ENCODE data around the gene NKAIN2.

The NKAIN2 gene

DNA sequence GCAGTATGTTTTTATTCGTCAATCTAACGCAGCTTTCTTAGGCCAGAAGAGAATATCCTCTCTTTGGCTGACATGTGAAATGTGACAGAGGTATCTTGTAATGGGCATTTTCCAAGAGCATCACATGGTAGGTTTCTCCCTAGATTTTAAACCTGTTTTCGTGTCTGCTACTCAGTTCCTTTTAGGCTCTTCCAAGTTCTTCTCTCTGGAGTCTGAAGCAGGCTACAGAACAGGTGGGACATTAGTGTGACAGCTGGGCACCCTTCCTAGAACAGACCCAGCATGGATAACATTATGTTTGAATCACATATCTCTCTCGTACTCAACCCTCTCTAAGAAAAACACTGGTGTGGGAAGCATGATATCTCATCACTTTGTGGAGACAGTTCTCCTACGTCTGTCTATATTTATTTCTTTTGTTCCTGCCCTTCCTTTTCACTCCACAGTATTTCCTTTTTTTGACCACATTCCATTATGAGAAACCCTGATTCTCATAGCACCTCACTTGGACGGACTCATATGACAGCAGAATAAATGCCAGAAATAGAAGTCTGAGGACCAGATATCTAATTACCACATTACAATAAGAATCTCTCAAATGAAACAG is 263.4 kb downstream of the NKAIN2 start:
- peak; percentile 20 for DNase-seq (ENCODE audit: low read depth, low spot score)
- TF ChIP-seq, protein P1, sequence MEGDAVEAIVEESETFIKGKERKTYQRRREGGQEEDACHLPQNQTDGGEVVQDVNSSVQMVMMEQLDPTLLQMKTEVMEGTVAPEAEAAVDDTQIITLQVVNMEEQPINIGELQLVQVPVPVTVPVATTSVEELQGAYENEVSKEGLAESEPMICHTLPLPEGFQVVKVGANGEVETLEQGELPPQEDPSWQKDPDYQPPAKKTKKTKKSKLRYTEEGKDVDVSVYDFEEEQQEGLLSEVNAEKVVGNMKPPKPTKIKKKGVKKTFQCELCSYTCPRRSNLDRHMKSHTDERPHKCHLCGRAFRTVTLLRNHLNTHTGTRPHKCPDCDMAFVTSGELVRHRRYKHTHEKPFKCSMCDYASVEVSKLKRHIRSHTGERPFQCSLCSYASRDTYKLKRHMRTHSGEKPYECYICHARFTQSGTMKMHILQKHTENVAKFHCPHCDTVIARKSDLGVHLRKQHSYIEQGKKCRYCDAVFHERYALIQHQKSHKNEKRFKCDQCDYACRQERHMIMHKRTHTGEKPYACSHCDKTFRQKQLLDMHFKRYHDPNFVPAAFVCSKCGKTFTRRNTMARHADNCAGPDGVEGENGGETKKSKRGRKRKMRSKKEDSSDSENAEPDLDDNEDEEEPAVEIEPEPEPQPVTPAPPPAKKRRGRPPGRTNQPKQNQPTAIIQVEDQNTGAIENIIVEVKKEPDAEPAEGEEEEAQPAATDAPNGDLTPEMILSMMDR (IDR thresholded peaks at IDR 0.05; ENCODE audit: low read depth, low read length) = no peak
- in situ Hi-C loops (cut with HindIII; ENCODE audit: low sequenced_read_pairs) = no loop called here
- no peak overlapping the region for H3K4me3 ChIP-seq (ENCODE audit: low read depth, low read length)

GRCh38 chr6:124069230-124069950 is 265.7 kb downstream of the NKAIN2 start:
- no peak overlapping the region for H3K4me3 ChIP-seq (ENCODE audit: low read depth, low read length)
- TF ChIP-seq, protein P1 (IDR thresholded peaks at IDR 0.05; ENCODE audit: low read depth, low read length) = no peak
- in situ Hi-C loops (cut with HindIII; ENCODE audit: low sequenced_read_pairs) = no loop called here
- DNase-seq (ENCODE audit: low read depth, low spot score) = no peak

DNA sequence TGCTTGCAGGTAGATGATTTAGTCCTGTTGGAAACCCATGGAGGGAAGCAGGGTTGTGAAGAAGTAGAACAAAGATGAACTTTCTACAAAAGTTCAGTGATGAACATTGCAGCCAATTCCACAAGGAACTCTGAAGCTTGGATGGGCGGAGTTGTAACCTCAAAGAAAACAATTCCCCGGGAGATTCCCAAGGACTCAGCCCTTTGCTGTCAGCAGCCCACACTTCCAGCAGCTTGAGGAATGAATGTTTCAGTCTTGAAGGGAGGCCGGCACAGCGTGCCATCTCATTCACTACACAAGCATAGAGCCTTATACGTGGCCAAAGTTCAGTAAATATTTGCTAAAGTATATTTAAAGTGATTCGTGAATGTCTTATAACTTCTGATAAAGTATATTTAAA is 269.4 kb downstream of the NKAIN2 start:
- TF ChIP-seq, protein P1 (IDR thresholded peaks at IDR 0.05; ENCODE audit: low read depth, low read length) = no peak
- in situ Hi-C loops (cut with HindIII; ENCODE audit: low sequenced_read_pairs) = no loop called here
- DNase-seq (ENCODE audit: low read depth, low spot score) = peak; percentile 78
- no peak overlapping the region for H3K4me3 ChIP-seq (ENCODE audit: low read depth, low read length)

DNA sequence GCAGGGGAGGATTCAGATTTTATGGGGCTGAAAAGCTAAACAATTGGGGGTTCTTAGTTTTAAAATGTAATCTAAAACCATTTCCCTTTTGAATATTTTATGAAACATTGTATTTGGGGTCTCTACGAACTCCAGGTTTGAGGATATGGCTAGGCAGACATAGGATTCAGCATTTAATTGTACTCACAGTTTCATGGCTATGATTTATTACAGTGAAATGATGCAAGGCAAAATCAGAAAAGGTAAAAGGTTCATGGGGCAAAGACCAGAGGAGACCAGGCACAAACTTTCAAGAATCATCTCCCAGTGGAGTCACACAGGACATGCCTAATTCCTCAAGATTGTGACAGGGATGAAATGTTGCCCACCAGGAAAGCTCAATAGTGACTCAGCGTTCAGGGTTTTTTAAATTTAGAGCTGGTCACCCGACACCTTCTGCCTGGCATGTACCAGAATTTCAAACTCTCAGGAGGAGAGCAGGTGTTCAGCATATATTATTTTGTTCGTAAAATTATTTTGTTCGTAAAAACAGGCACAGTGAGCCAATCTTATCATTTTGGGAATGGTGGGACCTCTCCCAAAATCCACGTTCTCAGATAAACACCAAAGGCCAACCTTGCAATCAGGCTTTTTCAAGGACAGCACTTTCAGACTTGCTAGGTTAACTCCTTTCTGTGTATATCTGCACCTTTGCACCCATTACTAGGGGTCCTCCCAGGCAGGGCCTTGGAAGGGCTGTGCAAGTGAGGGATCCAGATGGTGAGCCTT is 270.3 kb downstream of the NKAIN2 start:
- DNase-seq (ENCODE audit: low read depth, low spot score) = no peak
- in situ Hi-C loops (cut with HindIII; ENCODE audit: low sequenced_read_pairs) = no loop called here
- TF ChIP-seq, protein P1 (IDR thresholded peaks at IDR 0.05; ENCODE audit: low read depth, low read length) = no peak
- H3K4me3 ChIP-seq (ENCODE audit: low read depth, low read length) = no peak overlapping the region

DNA sequence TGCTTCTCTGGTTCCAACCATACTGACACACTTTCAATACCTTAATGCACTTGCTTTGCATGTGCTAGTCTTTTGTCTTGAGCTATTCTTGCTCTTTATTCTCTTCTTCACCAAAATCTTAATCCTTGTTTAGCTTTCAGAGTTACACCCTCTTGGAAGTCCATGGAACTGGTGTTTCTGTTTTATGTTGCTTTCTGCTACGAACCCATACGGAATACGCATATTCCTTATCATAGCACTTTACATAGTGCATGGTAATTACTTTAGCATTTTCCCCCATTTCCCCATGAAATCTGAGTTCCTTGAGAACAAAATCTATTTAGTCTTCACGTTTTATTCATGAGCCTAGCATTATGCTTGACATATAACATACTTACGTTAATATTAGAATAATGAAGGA is 270.9 kb downstream of the NKAIN2 start:
- in situ Hi-C loops (cut with HindIII; ENCODE audit: low sequenced_read_pairs) = no loop called here
- DNase-seq (ENCODE audit: low read depth, low spot score) = no peak
- TF ChIP-seq, protein P1 (IDR thresholded peaks at IDR 0.05; ENCODE audit: low read depth, low read length) = no peak
- no peak overlapping the region for H3K4me3 ChIP-seq (ENCODE audit: low read depth, low read length)

GRCh38 chr6:124076336-124077048 is 272.8 kb downstream of the NKAIN2 start:
- TF ChIP-seq, protein P1 (IDR thresholded peaks at IDR 0.05; ENCODE audit: low read depth, low read length) = no peak
- DNase-seq (ENCODE audit: low read depth, low spot score) = peak; percentile 18
- in situ Hi-C loops (cut with HindIII; ENCODE audit: low sequenced_read_pairs) = no loop called here
- no peak overlapping the region for H3K4me3 ChIP-seq (ENCODE audit: low read depth, low read length)
